NCI-H1105 treated with DMSO at 0.1 percent for 48 hours (cell line): ENCODE data around the gene LGR4.

Experiments
- DNase-seq: peaks from one replicate; lab custom pipeline; 2025; lab: John Stamatoyannopoulos, UW

LGR4 gene

DNA sequence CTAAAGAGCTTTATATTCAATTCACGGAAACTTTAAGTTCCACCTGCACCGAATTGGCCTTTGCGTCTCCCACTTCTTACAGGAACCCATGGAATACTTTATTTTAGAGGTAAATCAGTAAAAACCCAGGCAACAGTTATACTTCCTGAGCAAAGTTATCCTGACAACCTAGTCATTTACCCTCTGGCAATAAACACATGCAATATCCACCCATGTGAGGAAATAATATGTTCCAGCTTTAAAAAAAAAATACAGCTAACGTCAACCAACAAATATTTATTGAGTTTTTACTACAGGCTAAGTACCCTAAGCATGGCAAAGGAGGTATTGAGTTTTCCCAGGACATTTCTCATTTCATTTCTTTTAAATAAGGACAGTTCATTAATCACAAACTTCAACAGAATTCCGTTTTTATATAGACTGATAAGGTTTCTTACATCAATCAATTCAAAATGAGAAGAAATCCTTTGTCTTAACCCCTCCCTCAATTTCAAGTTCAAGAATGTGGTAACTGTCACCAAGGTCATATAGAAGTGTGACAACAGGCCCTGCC lies 71.2 kb downstream of the LGR4 start:
- DNase-seq, result no peak

DNA sequence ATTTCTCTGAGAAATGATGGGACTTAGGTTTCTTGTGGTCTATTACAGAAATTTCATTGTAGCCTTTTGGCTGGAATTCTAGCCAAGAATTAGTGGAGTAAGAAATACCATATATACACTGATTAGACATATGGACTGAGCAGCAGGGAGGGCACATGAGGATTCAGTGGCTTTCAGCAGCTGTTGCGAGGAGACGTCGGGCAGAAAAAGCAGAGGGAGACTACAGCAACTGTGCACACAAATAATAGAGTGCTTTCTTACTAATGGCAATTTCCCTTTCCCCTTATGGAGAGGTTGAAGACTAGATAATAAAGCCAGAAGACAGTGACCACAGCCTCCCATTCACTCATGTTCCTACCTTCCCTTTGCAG lies 74.2 kb downstream of the LGR4 start:
- DNase-seq, result no peak

GRCh38 chr11:27397624-27398399 lies 74.8 kb downstream of the LGR4 start:
- DNase-seq, result no peak

DNA sequence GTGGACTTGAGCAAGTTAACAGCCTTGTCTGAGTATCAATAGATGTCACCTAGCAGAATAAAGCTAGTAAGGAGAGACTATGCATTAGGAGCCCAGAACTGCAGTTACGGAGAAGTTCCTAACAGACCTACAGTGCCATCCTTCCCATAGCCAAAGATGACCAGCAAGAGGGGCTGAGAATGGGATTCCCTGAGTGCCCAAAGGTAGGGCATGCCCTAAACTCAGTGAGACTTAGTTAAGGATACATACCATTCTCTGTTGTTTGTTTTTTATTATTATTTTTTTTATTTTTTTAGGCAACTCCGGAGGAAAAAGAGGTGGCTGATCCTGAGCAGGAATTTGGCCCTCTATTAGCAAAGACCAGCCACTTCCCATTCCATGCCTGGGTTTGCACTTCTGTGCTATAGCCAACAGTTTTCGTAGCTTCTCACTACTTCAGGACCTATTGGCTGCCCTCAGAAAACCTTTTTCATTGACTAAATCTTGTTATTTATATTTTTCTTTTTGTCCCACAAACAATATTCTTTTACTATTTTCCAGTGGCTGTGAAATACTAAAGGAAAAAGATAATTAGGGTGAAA lies 76.2 kb downstream of the LGR4 start:
- DNase-seq, result no peak

DNA sequence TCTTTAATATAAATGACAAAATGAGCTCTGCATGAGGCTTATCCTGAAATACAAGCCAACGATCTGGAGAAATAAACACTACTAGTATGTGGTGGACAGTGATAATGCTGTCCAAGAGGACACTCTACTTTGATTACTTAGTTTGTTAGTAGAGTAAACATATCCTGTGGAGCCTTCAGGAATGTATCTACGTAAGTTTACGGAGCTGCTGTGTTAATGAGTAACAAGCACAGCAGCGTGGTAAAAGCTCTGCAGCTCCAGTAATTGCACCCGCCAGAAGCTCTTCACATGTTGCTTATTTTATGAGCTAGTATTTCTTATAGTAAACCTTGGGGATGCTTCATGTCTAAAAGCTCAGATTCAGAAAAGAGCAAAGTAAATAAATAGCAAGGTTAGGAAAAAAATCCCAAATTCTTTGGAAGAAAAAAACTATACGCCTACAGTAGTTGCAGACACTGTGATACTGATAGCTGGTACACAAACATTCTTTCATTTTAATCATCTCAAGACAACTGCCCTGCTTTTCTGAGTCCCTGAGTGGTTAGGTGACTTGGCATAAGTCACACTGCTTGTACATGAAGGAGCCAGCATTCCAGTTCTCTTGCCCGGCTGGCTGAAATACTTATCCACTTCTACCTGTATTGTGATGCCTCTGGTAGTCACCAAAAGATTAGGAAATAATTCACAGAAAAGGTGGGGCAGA lies 76.9 kb downstream of the LGR4 start:
- DNase-seq, result no peak

- DNase-seq, result no peak
Measured at GRCh38 chr11:27394781-27395228, 77.8 kb downstream of the LGR4 start.

GRCh38 chr11:27392278-27393114 lies 80.1 kb downstream of the LGR4 start:
- no peak for DNase-seq

GRCh38 chr11:27391331-27392015 lies 81.1 kb downstream of the LGR4 start:
- DNase-seq, result no peak

DNA sequence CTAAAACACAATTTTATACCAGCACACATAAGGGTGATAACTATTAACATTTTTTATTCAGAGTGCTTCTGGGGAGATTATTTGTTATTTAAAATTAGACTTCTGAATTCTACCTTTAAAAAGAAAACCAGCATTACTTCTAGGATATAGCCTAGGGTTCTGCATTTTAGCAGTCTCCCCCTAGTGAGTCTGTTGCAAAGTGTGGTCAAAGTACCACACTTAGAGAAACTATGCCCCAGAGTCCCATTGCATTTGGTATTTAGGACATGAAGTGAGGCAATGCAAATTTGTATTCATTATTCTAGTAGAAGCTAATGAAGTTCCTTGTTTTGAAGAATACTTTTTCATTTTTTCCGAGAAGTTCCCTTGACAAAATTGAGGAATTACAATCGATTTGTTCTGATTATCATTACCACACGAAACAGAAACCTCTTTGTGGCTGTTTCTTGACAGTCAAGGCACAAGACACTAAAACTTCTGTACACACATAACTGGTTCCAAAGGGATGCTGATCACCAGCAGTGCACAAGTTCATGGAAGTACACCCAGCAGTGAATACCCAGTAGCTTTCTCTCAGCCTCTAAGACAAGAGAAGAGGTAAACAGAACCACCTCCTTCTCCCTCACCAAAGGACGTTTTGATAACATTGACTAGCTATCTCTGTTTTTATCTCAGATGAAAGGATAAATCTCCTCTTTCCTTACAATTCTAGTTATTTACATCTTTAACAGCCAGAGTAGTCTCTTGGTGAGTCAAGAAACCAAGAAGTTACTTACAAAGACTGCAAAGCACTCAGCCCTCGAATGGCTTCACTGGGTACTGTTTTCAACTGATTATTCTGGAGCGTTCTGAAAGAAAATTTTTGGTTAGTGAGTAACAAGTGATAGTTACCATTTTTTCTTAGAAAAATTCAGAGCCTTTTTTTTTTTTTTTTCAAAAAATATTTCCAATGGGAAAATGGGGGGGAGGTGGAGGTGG lies 82.0 kb downstream of the LGR4 start:
- no peak for DNase-seq

DNA sequence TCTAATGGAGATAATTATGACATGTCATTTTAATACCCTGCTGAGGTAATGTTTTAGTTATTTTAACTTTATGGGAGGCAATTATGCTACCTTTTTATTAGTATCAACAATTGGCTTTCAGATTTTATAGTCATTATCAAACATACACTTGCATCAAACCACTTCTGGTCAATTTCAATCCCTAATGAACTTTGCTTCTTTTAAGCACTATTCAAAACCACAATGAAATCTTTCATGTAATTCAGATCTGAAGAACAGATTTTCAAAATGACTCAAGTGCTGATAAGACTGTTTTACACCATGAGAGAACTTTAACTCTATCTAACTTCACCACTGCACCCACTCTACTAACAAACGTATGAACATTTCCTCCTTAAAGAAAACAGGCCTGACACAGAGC lies 83.7 kb downstream of the LGR4 start:
- no peak for DNase-seq

- no peak for DNase-seq
Measured at GRCh38 chr11:27388001-27388400, 84.6 kb downstream of the LGR4 start.

DNA sequence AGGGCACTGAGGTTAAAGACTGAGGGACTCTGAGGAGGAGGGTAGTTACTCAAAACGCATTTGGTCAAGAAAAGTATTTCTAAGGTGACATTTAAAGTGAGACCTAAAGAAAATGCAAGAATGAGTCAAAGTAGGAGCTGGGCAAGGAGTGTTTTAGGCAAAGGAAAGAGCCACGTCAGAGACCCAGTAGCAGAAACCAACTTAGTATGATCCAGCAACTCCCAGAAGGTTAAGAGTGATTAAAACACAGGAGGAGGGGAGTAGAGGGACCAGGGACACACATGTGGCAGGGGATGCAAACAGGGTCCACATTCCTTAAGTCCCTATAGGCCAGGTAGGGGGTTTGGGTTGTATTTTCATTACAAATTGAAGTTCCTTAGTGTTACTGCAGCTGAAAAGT lies 85.2 kb downstream of the LGR4 start:
- DNase-seq, result no peak

DNA sequence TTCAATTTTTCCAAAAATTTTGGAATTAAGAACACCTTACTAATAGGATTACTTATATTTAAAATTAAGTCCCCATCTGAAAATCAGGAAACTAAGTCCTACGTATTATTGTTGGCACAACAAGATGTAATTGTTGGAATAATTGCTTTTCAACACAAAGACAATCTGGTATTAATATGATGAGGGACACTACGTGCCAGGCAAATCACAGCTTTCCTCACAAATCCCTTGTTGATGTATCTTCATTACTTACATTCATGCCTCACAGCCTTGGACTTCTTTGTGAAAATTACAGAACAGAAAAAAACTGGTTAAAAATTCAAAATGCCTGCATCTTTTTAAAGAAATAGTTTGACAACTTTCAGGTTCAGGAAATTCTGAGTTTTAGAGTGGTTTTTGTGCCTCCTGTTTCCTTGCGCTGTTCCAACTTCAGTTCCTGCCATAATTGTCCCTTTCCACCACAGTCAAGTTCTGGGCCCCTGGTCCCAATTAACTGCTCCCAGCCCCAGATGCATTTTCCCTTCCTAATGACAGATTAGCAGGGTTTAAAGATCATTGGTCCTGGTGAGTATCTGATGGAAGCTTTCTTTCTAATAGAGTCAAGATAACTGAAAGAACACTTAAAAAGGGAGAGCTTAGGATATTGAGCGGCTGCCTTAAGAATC lies 86.3 kb downstream of the LGR4 start:
- no peak for DNase-seq

DNA sequence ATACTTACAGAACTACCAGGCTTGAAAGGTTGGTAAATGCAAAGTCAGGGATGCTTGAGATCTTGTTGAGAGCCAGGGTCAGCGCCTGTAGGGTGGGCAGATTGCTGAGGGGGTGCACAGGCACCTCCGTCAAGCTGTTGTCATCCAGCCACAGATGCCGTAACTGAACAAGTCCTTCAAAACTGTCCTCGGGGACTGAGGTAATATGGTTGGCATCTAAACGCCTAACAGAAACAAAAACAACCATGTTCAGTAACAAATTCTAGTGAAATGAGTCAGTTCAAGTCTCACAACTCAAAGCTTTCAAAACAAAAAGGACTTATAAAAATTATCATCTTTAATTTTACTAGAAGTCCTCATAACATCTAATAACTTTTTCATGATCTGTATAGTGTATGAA lies 87.3 kb downstream of the LGR4 start:
- DNase-seq, result no peak

GRCh38 chr11:27384227-27384626 lies 88.4 kb downstream of the LGR4 start:
- no peak for DNase-seq

DNA sequence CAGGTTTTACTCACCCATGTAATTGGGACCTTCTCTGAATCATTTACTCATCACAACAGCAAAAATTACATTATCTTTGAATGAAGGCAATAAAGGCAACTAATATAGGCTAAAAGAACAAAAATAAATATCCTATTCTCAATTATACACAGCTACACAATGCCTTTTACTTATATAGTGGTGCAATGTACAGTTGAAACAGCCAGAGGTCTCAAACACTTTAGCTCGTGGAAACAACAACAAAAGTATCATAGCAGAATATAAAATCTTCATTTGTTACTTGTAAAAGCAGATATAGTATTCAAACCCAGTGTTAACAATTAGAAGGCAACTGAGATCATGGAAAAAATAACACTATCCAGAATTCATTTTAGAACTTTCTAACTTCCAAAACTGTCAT lies 88.9 kb downstream of the LGR4 start:
- no peak for DNase-seq

GRCh38 chr11:27381238-27381666 lies 91.3 kb downstream of the LGR4 start:
- no peak for DNase-seq

DNA sequence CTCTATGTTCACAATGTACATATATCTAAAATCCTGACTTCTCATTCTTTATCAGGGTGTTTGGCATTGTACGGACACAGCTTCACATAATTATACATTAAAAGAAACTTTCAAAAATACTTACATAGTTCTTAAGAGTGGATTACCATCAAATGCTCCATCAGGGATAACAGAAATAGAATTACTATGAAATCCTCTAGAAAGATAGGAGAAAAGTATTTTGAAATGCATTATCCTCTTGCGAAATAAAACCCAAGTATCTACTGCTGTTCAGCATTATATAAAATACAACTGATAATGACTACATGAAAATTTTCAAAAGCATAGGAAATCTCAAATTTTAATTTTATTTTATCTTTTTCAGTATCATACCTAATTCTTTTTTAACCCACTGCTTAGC lies 91.8 kb downstream of the LGR4 start:
- no peak for DNase-seq

GRCh38 chr11:27379449-27379848 lies 93.1 kb downstream of the LGR4 start:
- no peak for DNase-seq

DNA sequence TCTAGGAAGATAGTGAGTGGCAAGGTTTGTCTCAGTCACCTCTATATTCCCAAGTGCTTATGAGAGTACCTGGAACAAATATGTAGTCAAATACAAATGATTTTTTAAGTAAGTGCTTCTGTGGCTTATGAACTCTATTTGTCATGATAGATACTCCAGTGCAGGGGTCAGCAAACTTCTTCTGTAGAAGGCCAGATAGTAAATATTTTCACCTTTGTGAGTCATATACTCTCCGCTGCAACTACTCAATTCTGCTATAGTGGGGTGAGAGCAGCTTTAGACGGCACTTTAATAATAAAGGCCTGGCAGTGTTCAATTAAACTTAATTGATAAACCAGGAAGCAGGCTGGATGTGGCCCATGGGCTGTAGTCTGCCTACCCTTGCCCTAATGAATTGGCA lies 97.2 kb downstream of the LGR4 start:
- no peak for DNase-seq
